H1 (cell line): ENCODE results near the gene GANC. TPM values are rescaled to one million over a fixed set of nuclear protein-coding genes. Genes with fewer than 3 reads are reported as not detected.

ENCODE experiments used
- CTCF ChIA-PET: fragments of 300-600 bp; sonication (Branson Sonifier 250); formaldehyde crosslinking; loops from one replicate; lab custom pipeline; 2021; ENCODE audit not compliant: partially characterized antibody; lab: Charles Lee
- POLR2A ChIA-PET: fragments of 300-600 bp; sonication (Branson Sonifier 250); formaldehyde crosslinking; loops from one replicate; lab custom pipeline; 2021; ENCODE audit warnings: inconsistent platforms; ENCODE audit not compliant: partially characterized antibody; lab: Charles Lee
- DNase-seq, 2 experiments: peaks; one replicate each; pipeline versions ENCODE4 v3.0.0 to v3.0.0-alpha.2; 2010 to 2022; ENCODE audit warnings: low spot score in 2 of 2, low read depth in 1 of 2, mixed read lengths in 1 of 2
- FAIRE-seq: peaks from 2 replicates; lab custom pipeline; 2011; peaks lifted over from hg19 to GRCh38; lab: Jason Lieb, UNC
- H2AFZ ChIP-seq: 2 replicates; pipeline ENCODE4 v1.8.1; 2012; ENCODE audit warnings: low read length, inconsistent platforms
- H2AK5ac ChIP-seq: 2 replicates; pipeline ENCODE4 v1.6.1; 2013; ENCODE audit warnings: low read depth, low read length
- H2BK120ac ChIP-seq: replicated peaks from 2 replicates; pipeline ENCODE3; 2013; ENCODE audit warnings: low read depth, low read length, inconsistent platforms
- H2BK12ac ChIP-seq: 2 replicates; pipeline ENCODE4 v1.6.1; 2013; ENCODE audit warnings: low read depth, low read length
- H2BK15ac ChIP-seq: 2 replicates; pipeline ENCODE4 v1.6.1; 2013; ENCODE audit warnings: low read length
- H2BK20ac ChIP-seq: 2 replicates; pipeline ENCODE4 v1.6.1; 2013; ENCODE audit warnings: low read length
- H2BK5ac ChIP-seq: 2 replicates; pipeline ENCODE4 v1.6.1; 2013; ENCODE audit warnings: low read depth, low read length
- H3K14ac ChIP-seq: 2 replicates; pipeline ENCODE4 v1.6.1; 2013; ENCODE audit warnings: inconsistent platforms; ENCODE audit not compliant: insufficient read length
- H3K18ac ChIP-seq: 2 replicates; pipeline ENCODE4 v1.6.1; 2013; ENCODE audit warnings: low read length; ENCODE audit errors: extremely low read depth
- H3K23ac ChIP-seq: 2 replicates; pipeline ENCODE4 v1.6.1; 2013; ENCODE audit warnings: inconsistent platforms; ENCODE audit not compliant: insufficient read length
- H3K23me2 ChIP-seq: 2 replicates; pipeline ENCODE4 v1.6.1; 2013; ENCODE audit warnings: low read depth, low read length
- H3K27ac ChIP-seq: 2 replicates; pipeline ENCODE4 v1.6.1; 2011; ENCODE audit warnings: low read depth, low read length, inconsistent platforms
- H3K27me3 ChIP-seq, 4 experiments: replicated peaks in 1 of 4; 1 replicate in 1 of 4; 2 replicates in 3 of 4; pipeline versions ENCODE4 v1.6.1 to v1.8.1; 2011 to 2013; ENCODE audit warnings: low read length in 3 of 4, mild to moderate bottlenecking in 3 of 4, inconsistent platforms in 2 of 4, mixed read lengths in 2 of 4, moderate library complexity in 1 of 4; ENCODE audit not compliant: control insufficient read depth in 3 of 4, insufficient read depth in 3 of 4; ENCODE audit errors: extremely low read depth in 1 of 4
- H3K36me3 ChIP-seq, 4 experiments: 2 replicates each; pipeline versions ENCODE4 v1.6.1 to v1.8.1; 2011 to 2013; ENCODE audit warnings: mild to moderate bottlenecking in 4 of 4, low read length in 3 of 4, moderate library complexity in 2 of 4, control low read depth in 1 of 4, inconsistent platforms in 1 of 4; ENCODE audit not compliant: insufficient read depth in 4 of 4, control insufficient read depth in 2 of 4
- H3K4ac ChIP-seq: replicated peaks from 2 replicates; pipeline ENCODE3; 2013; ENCODE audit warnings: low read length, low read depth, mixed read lengths, inconsistent platforms; ENCODE audit not compliant: insufficient read length
- H3K4me1 ChIP-seq, 4 experiments: replicated peaks in 1 of 4; 1 replicate in 1 of 4; 2 replicates in 3 of 4; pipeline versions ENCODE4 v1.6.1 to v1.8.1; 2011 to 2013; ENCODE audit warnings: low read length in 3 of 4, inconsistent platforms in 2 of 4, mixed read lengths in 1 of 4; ENCODE audit not compliant: insufficient read depth in 4 of 4, control insufficient read depth in 3 of 4
- H3K4me2 ChIP-seq, 2 experiments: 2 replicates each; pipeline versions ENCODE4 v1.6.1 to v1.8.1; 2011 to 2013; ENCODE audit warnings: low read depth in 2 of 2, low read length in 2 of 2, control low read depth in 1 of 2, inconsistent platforms in 1 of 2, mild to moderate bottlenecking in 1 of 2; ENCODE audit not compliant: insufficient read depth in 1 of 2
- H3K4me3 ChIP-seq, 4 experiments: fragments of 200-600, 300-600 bp in 1 of 4; sonication (generic), shearing (Covaris generic), sonication (Bioruptor Twin) in 1 of 4; 2 replicates each; pipeline versions ENCODE4 v1.5.1 to v1.8.1; 2011 to 2016; ENCODE audit warnings: low read length in 4 of 4, low read depth in 3 of 4, control low read depth in 2 of 4, inconsistent platforms in 2 of 4, mild to moderate bottlenecking in 2 of 4, mixed read lengths in 1 of 4, moderate library complexity in 1 of 4; ENCODE audit not compliant: insufficient read depth in 2 of 4; ENCODE audit errors: extremely low read depth in 1 of 4
- H3K56ac ChIP-seq: replicated peaks from 2 replicates; pipeline ENCODE3; 2013; ENCODE audit warnings: low read depth, mild to moderate bottlenecking, mixed read lengths, low read length, inconsistent platforms; ENCODE audit not compliant: insufficient read length
- H3K79me1 ChIP-seq: 2 replicates; pipeline ENCODE4 v1.6.1; 2013; ENCODE audit warnings: low read depth, low read length, control low read depth
- H3K79me2 ChIP-seq, 2 experiments: 2 replicates each; pipeline versions ENCODE4 v1.6.1 to v1.8.1; 2012 to 2013; ENCODE audit warnings: low read length in 2 of 2, mild to moderate bottlenecking in 2 of 2, inconsistent platforms in 1 of 2; ENCODE audit not compliant: insufficient read depth in 2 of 2, control insufficient read depth in 1 of 2
- H3K9ac ChIP-seq, 4 experiments: replicated peaks in 1 of 4; 1 replicate in 1 of 4; 2 replicates in 3 of 4; pipeline versions ENCODE4 v1.6.1 to v1.8.1; 2011 to 2013; ENCODE audit warnings: low read depth in 3 of 4, low read length in 3 of 4, control low read depth in 2 of 4, mild to moderate bottlenecking in 2 of 4, moderate library complexity in 2 of 4, inconsistent platforms in 1 of 4; ENCODE audit errors: extremely low read depth in 1 of 4
- H3K9me3 ChIP-seq, 2 experiments: 2 replicates each; pipeline versions ENCODE4 v1.6.1 to v1.8.1; 2012 to 2013; ENCODE audit warnings: mild to moderate bottlenecking in 2 of 2, moderate library complexity in 2 of 2, control low read depth in 1 of 2, inconsistent platforms in 1 of 2, low read depth in 1 of 2, low read length in 1 of 2, mixed read lengths in 1 of 2; ENCODE audit not compliant: insufficient read depth in 2 of 2
- H4K20me1 ChIP-seq, 2 experiments: replicated peaks in 1 of 2; 2 replicates each; pipeline versions ENCODE3 to v1.8.1; 2011 to 2013; ENCODE audit warnings: inconsistent platforms in 2 of 2, low read length in 2 of 2, mild to moderate bottlenecking in 1 of 2; ENCODE audit not compliant: insufficient read depth in 2 of 2, control insufficient read depth in 1 of 2
- H4K5ac ChIP-seq: 2 replicates; pipeline ENCODE4 v1.6.1; 2013; ENCODE audit warnings: low read length, low read depth, mixed read lengths, inconsistent platforms; ENCODE audit not compliant: insufficient read length
- H4K8ac ChIP-seq: 2 replicates; pipeline ENCODE4 v1.8.0; 2013; ENCODE audit warnings: mild to moderate bottlenecking, moderate library complexity, low read length, inconsistent platforms; ENCODE audit not compliant: insufficient read depth; ENCODE audit errors: extremely low read depth
- H4K91ac ChIP-seq: replicated peaks from 2 replicates; pipeline ENCODE3; 2013; ENCODE audit warnings: low read length, mixed read lengths, inconsistent platforms; ENCODE audit not compliant: insufficient read length
- ASH2L ChIP-seq: fragments of 200-600, 300-600 bp; sonication (generic); IDR thresholded peaks from one replicate; pipeline ENCODE4 v1.7.1; 2017; ENCODE audit warnings: low read length
- BCL11A ChIP-seq, 2 experiments: IDR thresholded peaks; one replicate each; pipeline ENCODE4 v1.6.1; 2011; ENCODE audit warnings: low read depth in 2 of 2, low read length in 2 of 2, mild to moderate bottlenecking in 2 of 2
- CREB1 ChIP-seq: IDR thresholded peaks from 2 replicates; pipeline ENCODE4 v1.6.1; 2012; ENCODE audit warnings: inconsistent platforms
- CTBP2 ChIP-seq: IDR thresholded peaks from 2 replicates; pipeline ENCODE4 v1.7.0; 2011; ENCODE audit warnings: borderline replicate concordance, mild to moderate bottlenecking, moderate library complexity, mixed read lengths, low read length; ENCODE audit not compliant: insufficient read depth, insufficient read length
- EGR1 ChIP-seq: IDR thresholded peaks from 2 replicates; pipeline ENCODE4 v1.6.1; 2011; ENCODE audit warnings: low read depth, low read length, borderline replicate concordance
- GABPA ChIP-seq: IDR thresholded peaks from 2 replicates; pipeline ENCODE4 v1.6.1; 2011; ENCODE audit warnings: mild to moderate bottlenecking, low read length, moderate library complexity, borderline replicate concordance; ENCODE audit not compliant: insufficient read depth
- HDAC2 ChIP-seq, 2 experiments: fragments of 300-600 bp in 1 of 2; sonication (generic) in 1 of 2; IDR thresholded peaks; 2 replicates each; pipeline ENCODE4 v1.6.1; 2011 to 2012; ENCODE audit warnings: low read depth in 2 of 2, low read length in 2 of 2, mild to moderate bottlenecking in 2 of 2, moderate library complexity in 2 of 2, borderline replicate concordance in 1 of 2, inconsistent platforms in 1 of 2
- HDAC6 ChIP-seq: IDR thresholded peaks from one replicate; pipeline ENCODE4 v1.7.1; 2012; ENCODE audit warnings: low read depth, mild to moderate bottlenecking, inconsistent platforms, low read length, moderate library complexity
- JUN ChIP-seq: IDR thresholded peaks from 2 replicates; pipeline ENCODE4 v1.6.1; 2011; ENCODE audit warnings: low read depth, mild to moderate bottlenecking, improper control_type of control experiment, low read length
- MAFK ChIP-seq: IDR thresholded peaks from 2 replicates; pipeline ENCODE4 v1.6.1; 2012; ENCODE audit warnings: low read depth, mild to moderate bottlenecking, improper control_type of control experiment, low read length
- POLR2AphosphoS5 ChIP-seq: IDR thresholded peaks from 2 replicates; pipeline ENCODE4 v1.6.1; 2011; ENCODE audit warnings: low read depth, low read length
- TCF12 ChIP-seq: IDR thresholded peaks from 2 replicates; pipeline ENCODE4 v1.6.1; 2011; ENCODE audit warnings: low read depth, mild to moderate bottlenecking, low read length
- YY1 ChIP-seq: IDR thresholded peaks from 2 replicates; pipeline ENCODE4 v1.6.1; 2011; ENCODE audit warnings: low read depth, mild to moderate bottlenecking, low read length
- WGBS, 2 experiments: shearing (Covaris generic) in 1 of 2; methylation state at CpG; one replicate each; pipeline versions ENCODE4 v1.1.6 to v1.1.7; 2013 to 2015; ENCODE audit warnings: low lambda C conversion rate in 2 of 2, mixed read lengths in 2 of 2, inconsistent platforms in 1 of 2, low coverage in 1 of 2, missing lambda C conversion rate in 1 of 2; ENCODE audit not compliant: insufficient replicate concordance in 2 of 2, insufficient coverage in 1 of 2, insufficient read length in 1 of 2; ENCODE audit errors: extremely low coverage in 1 of 2, missing lambda C conversion rate in 1 of 2; 5-methylcytosine and 5-hydroxymethylcytosine counted together
- polyA plus RNA-seq, 7 experiments: library from polyadenylated mRNA; depleted of rRNA in 3 of 7; stranded (reverse) in 5 of 7; unstranded in 2 of 7; fragments of >200 nt in 5 of 7; fragments of 200-250 nt in 2 of 7; gene quantifications; 1 replicate in 5 of 7; 2 replicates in 1 of 7; 4 replicates in 1 of 7; pipeline versions ENCODE4 v1.2.1 to v1.2.3, GENCODE V29; 2011 to 2013; ENCODE audit warnings: missing spikeins in 2 of 7, mixed read lengths in 2 of 7
- total RNA-seq: library from RNA; stranded (reverse); fragmentation: NEBNext Ultra II Directional; extraction: Animal tissue kit (Norgen Biotek cat#: 25700); gene quantifications from 2 replicates; pipeline ENCODE4 v1.2.1, GENCODE V29; 2021

Gene GANC
- total and polyA plus RNA-seq, 2 of the 8 experiments (the other 6 are each of a cell fraction or from before 2014, with no cell fraction given), result 6.8 to 14.4 TPM

GRCh38 chr15:42375252-42375651, 102.3 kb downstream of the GANC start:
- CTCF ChIA-PET, result interaction anchor here (0.7 to 1.6 kb wide), 3 partner anchors 10 to 53 kb away, joined by 3 to 13 read pairs (median 4); no protein-coding TSS in a partner anchor

More at GRCh38 chr15:42375252-42375651, 102.3 kb downstream of the GANC start:
- no peak for DNase-seq
- WGBS, 2 experiments, result 92% methylated on average over 5 of the region's 5 CpGs; no CpG with 5 or more reads in 1 of the 2 experiments
- Histone ChIP-seq H4K91ac (no peak overlapping the region), H3K4me1 (no peaks in the 10 kb centered on the region), H2BK15ac (no peak overlapping the region), H3K36me3 (no peaks in the 10 kb centered on the region), H3K56ac (no peak overlapping the region), H3K27me3 (peaks cover 0 to 4% (median 0%) of the 10 kb centered on the region in 4 experiments; a peak in 1 of 7 replicates), H2BK20ac (no peak overlapping the region), H4K5ac (no peak overlapping the region), H3K23me2 (no peaks in the 10 kb centered on the region), H3K4me2 (no peak overlapping the region), H3K14ac (no peak overlapping the region), H3K18ac (no peak overlapping the region), H4K20me1 (no peaks in the 10 kb centered on the region), H3K9ac (no peak overlapping the region), H3K79me1 (no peaks in the 10 kb centered on the region), H2AFZ (no peak overlapping the region), H3K27ac (no peak overlapping the region), H2BK12ac (no peak overlapping the region), H3K9me3 (peaks cover 9 to 16% of the 10 kb centered on the region in 2 experiments; a peak in 3 of 4 replicates), H2AK5ac (no peak overlapping the region), H2BK5ac (no peak overlapping the region), H3K23ac (no peak overlapping the region), H3K4me3 (no peak overlapping the region), H3K4ac (no peak overlapping the region), H3K79me2 (no peaks in the 10 kb centered on the region), H2BK120ac (no peak overlapping the region), H4K8ac (no peak overlapping the region)
- no peak for TF ChIP-seq EGR1
- TF ChIP-seq MAFK, result no peak
- TF ChIP-seq GABPA, result no peak
- no peak for TF ChIP-seq BCL11A (IDR thresholded peaks at IDR 0.05; ENCODE audit: low read depth in 2 of 2, low read length in 2 of 2)
- TF ChIP-seq HDAC6, result no peak
- no peak for TF ChIP-seq POLR2AphosphoS5
- TF ChIP-seq JUN, result no peak
- TF ChIP-seq CREB1, result no peak
- no peak for TF ChIP-seq HDAC2 (IDR thresholded peaks at IDR 0.05; ENCODE audit: borderline replicate concordance in 1 of 2, low read depth in 2 of 2, low read length in 2 of 2)
- TF ChIP-seq YY1, result no peak
- no peak for TF ChIP-seq ASH2L
- no peak for TF ChIP-seq TCF12
- TF ChIP-seq CTBP2, result no peak
- no peak for FAIRE-seq
- POLR2A ChIA-PET, result no interaction called here
